Small intestine (tissue), 7 donors: ENCODE results near the gene TCEAL7. TPM values are rescaled to one million over a fixed set of nuclear protein-coding genes. Genes with fewer than 3 reads are reported as not detected.
"Not testable (repeated sequence)": the region's sequence is repeated elsewhere in the genome, so short reads cannot be mapped to it uniquely, and the experiment has no call there.

Experiments used
- DNase-seq, 2 donors: peaks; one replicate each; pipeline versions ENCODE4 v3.0.0 to v3.0.0-alpha.2; 2013
- FAIRE-seq: peaks from 2 replicates; lab custom pipeline; 2012; peaks lifted over from hg19 to GRCh38; lab: Jason Lieb, UNC
- H3K27ac ChIP-seq, 3 donors: one replicate each; pipeline ENCODE4 v1.5.1; 2013; ENCODE audit warnings: low read length in 2 of 3, mild to moderate bottlenecking in 2 of 3, control low read depth in 1 of 3, inconsistent platforms in 1 of 3, low read depth in 1 of 3, moderate library complexity in 1 of 3
- H3K27me3 ChIP-seq, 3 donors: one replicate each; pipeline ENCODE4 v1.6.1; 2013; ENCODE audit warnings: low read length in 3 of 3, inconsistent platforms in 1 of 3; ENCODE audit not compliant: control insufficient read depth in 3 of 3, insufficient read depth in 3 of 3
- H3K36me3 ChIP-seq, 3 donors: one replicate each; pipeline ENCODE4 v1.6.1; 2013; ENCODE audit warnings: low read length in 3 of 3, inconsistent platforms in 1 of 3, low read depth in 1 of 3, mild to moderate bottlenecking in 1 of 3, moderate library complexity in 1 of 3; ENCODE audit not compliant: control insufficient read depth in 3 of 3, insufficient read depth in 2 of 3
- H3K4me1 ChIP-seq, 3 donors: one replicate each; pipeline ENCODE4 v1.6.1; 2013; ENCODE audit warnings: low read length in 2 of 3, inconsistent platforms in 1 of 3, low read depth in 1 of 3, mild to moderate bottlenecking in 1 of 3, moderate library complexity in 1 of 3; ENCODE audit not compliant: control insufficient read depth in 3 of 3, insufficient read depth in 2 of 3
- H3K4me3 ChIP-seq, 3 donors: one replicate each; pipeline ENCODE4 v1.5.1; 2013; ENCODE audit warnings: low read length in 3 of 3, control low read depth in 1 of 3, inconsistent platforms in 1 of 3, low read depth in 1 of 3, mild to moderate bottlenecking in 1 of 3, moderate library complexity in 1 of 3
- H3K9me3 ChIP-seq, 2 donors: one replicate each; pipeline ENCODE4 v1.6.1; 2013; ENCODE audit warnings: low read depth in 1 of 2, low read length in 1 of 2; ENCODE audit not compliant: control insufficient read depth in 2 of 2, insufficient read depth in 1 of 2
- WGBS, 3 donors: extraction: QIAGEN DNeasy Blood & Tissue Kit; methylation state at CpG; one replicate each; pipeline ENCODE4 v1.1.7; 2013; 5-methylcytosine and 5-hydroxymethylcytosine counted together
- polyA plus RNA-seq, 4 donors: library from polyadenylated mRNA; stranded (reverse) in 3 of 4; unstranded in 1 of 4; fragments of 200-250 nt in 3 of 4; fragments of 120-200 nt in 1 of 4; gene quantifications; one replicate each; pipeline versions ENCODE4 v1.2.1 to v1.2.3, GENCODE V29; 2013
- donor health status: healthy with polysubstance abuse.
- donor health status: control.
- donor health status: control.
- donor health status: Bipolar disorder and iron deficiency.
- donor health status: healthy.

TCEAL7 gene
- polyA plus RNA-seq, 4 donors: 4.3 to 11.2 (median 10.8) TPM; not detected in 1

- not testable (repeated sequence) for H3K9me3 ChIP-seq, DNase-seq, FAIRE-seq, H3K4me3 ChIP-seq, H3K27ac ChIP-seq, H3K36me3 ChIP-seq, H3K27me3 ChIP-seq, H3K4me1 ChIP-seq
- WGBS, 3 donors: 87 to 93% (median 90%) methylated on average over 3 of the region's 3 CpGs
Observed at GRCh38 chrX:103359605-103360004, 29.6 kb downstream of the TCEAL7 start.

GRCh38 chrX:103360092-103360491, 30.1 kb downstream of the TCEAL7 start:
- WGBS, 3 donors: 76 to 94% (median 85%) methylated on average over 2 of the region's 2 CpGs
- DNase-seq: no peak
- H3K4me1 ChIP-seq: no peaks in the 10 kb centered on the region
- no peak overlapping the region for H3K4me3 ChIP-seq
- H3K9me3 ChIP-seq: no peaks in the 10 kb centered on the region
- no peaks in the 10 kb centered on the region for H3K27me3 ChIP-seq
- no peaks in the 10 kb centered on the region for H3K36me3 ChIP-seq
- FAIRE-seq: no peak
- no peak overlapping the region for H3K27ac ChIP-seq

GRCh38 chrX:103360916-103361315, 30.9 kb downstream of the TCEAL7 start:
- Histone ChIP-seq H3K9me3 (no peaks in the 10 kb centered on the region), H3K27me3 (no peaks in the 10 kb centered on the region), H3K36me3 (no peaks in the 10 kb centered on the region), H3K4me3 (no peak overlapping the region), H3K27ac (no peak overlapping the region), H3K4me1 (no peaks in the 10 kb centered on the region)
- 65 to 67% (median 65%) methylated on average over 2 of the region's 2 CpGs for WGBS, 3 donors
- FAIRE-seq (no peak), DNase-seq (no peak)

GRCh38 chrX:103361798-103362197, 31.8 kb downstream of the TCEAL7 start:
- Histone ChIP-seq H3K4me1 (no peaks in the 10 kb centered on the region), H3K4me3 (no peak overlapping the region), H3K27me3 (no peaks in the 10 kb centered on the region), H3K9me3 (no peaks in the 10 kb centered on the region), H3K27ac (no peak overlapping the region), H3K36me3 (no peaks in the 10 kb centered on the region)
- WGBS, 3 donors: 42 to 67% (median 52%) methylated on average over 1 of the region's 1 CpG
- FAIRE-seq: no peak
- DNase-seq: no peak

- Histone ChIP-seq H3K27me3 (no peaks in the 10 kb centered on the region), H3K4me1 (no peaks in the 10 kb centered on the region), H3K27ac (no peak overlapping the region), H3K36me3 (no peaks in the 10 kb centered on the region), H3K9me3 (no peaks in the 10 kb centered on the region), H3K4me3 (no peak overlapping the region)
- DNase-seq: peak; percentile 11 to 32
- WGBS, 3 donors: 6 to 28% (median 11%) methylated on average over 1 of the region's 1 CpG
- no peak for FAIRE-seq
Observed at GRCh38 chrX:103362474-103362873, 32.4 kb downstream of the TCEAL7 start.

GRCh38 chrX:103363046-103363445, 33.0 kb downstream of the TCEAL7 start:
- H3K4me3 ChIP-seq: no peak overlapping the region
- H3K27me3 ChIP-seq: no peaks in the 10 kb centered on the region
- FAIRE-seq (no peak), DNase-seq (no peak)
- no peaks in the 10 kb centered on the region for H3K4me1 ChIP-seq
- H3K36me3 ChIP-seq: no peaks in the 10 kb centered on the region
- 83 to 90% (median 86%) methylated on average over 2 of the region's 2 CpGs for WGBS, 3 donors
- no peaks in the 10 kb centered on the region for H3K9me3 ChIP-seq
- H3K27ac ChIP-seq: no peak overlapping the region

- 59 to 73% (median 70%) methylated on average over 1 of the region's 1 CpG for WGBS, 3 donors
- Histone ChIP-seq H3K9me3 (no peaks in the 10 kb centered on the region), H3K4me3 (no peak overlapping the region), H3K27me3 (no peaks in the 10 kb centered on the region), H3K27ac (no peak overlapping the region), H3K36me3 (no peaks in the 10 kb centered on the region), H3K4me1 (no peaks in the 10 kb centered on the region)
- FAIRE-seq: no peak
- DNase-seq: no peak
Observed at GRCh38 chrX:103367502-103367901, 37.5 kb downstream of the TCEAL7 start.

GRCh38 chrX:103369479-103369878, 39.4 kb downstream of the TCEAL7 start:
- Histone ChIP-seq H3K27me3 (no peaks in the 10 kb centered on the region), H3K36me3 (no peaks in the 10 kb centered on the region), H3K9me3 (no peaks in the 10 kb centered on the region), H3K4me3 (no peak overlapping the region), H3K27ac (no peak overlapping the region), H3K4me1 (no peaks in the 10 kb centered on the region)
- DNase-seq (no peak), FAIRE-seq (no peak)

GRCh38 chrX:103372886-103373285, 42.8 kb downstream of the TCEAL7 start:
- DNase-seq (no peak), FAIRE-seq (no peak)
- Histone ChIP-seq H3K9me3 (no peaks in the 10 kb centered on the region), H3K4me1 (no peaks in the 10 kb centered on the region), H3K27me3 (no peaks in the 10 kb centered on the region), H3K27ac (no peak overlapping the region), H3K36me3 (no peaks in the 10 kb centered on the region), H3K4me3 (no peak overlapping the region)
- 56 to 75% (median 62%) methylated on average over 2 of the region's 2 CpGs for WGBS, 3 donors
